Caco-2 (cell line): Measurements from ENCODE around the gene ST3GAL2. TPM values are rescaled to one million over a fixed set of nuclear protein-coding genes. Genes with fewer than 3 reads are reported as not detected.
A peak's percentile ranks its signal among the peaks of the same experiment; 100 is the strongest.

Experiments used
- BruUV-seq: library from RNA; stranded (reverse); fragments of 400-500 nt; replicated peaks from 2 replicates; lab custom pipeline; 2021; lab: Mats Ljungman, UMichigan
- CTCF ChIA-PET: fragments of 300-600 bp; sonication (Branson Sonifier 250); formaldehyde crosslinking; loops from one replicate; lab custom pipeline; 2022; ENCODE audit warnings: antibody characterized with exemption; lab: Charles Lee
- POLR2A ChIA-PET: fragments of 300-600 bp; sonication (Branson Sonifier 250); formaldehyde crosslinking; loops from one replicate; lab custom pipeline; 2022; ENCODE audit warnings: antibody characterized with exemption; lab: Charles Lee
- DNase-seq, 2 experiments: peaks; one replicate each; pipeline versions ENCODE4 v3.0.0 to v3.0.0-alpha.2; 2020 to 2022
- H3K27me3 ChIP-seq: replicated peaks from 2 replicates; pipeline ENCODE4 v1.6.0; 2011; ENCODE audit warnings: low read length; ENCODE audit not compliant: control insufficient read depth, insufficient read depth
- H3K36me3 ChIP-seq: 2 replicates; pipeline ENCODE4 v1.5.1; 2011; ENCODE audit warnings: low read length; ENCODE audit not compliant: control insufficient read depth, insufficient read depth
- H3K4me1 ChIP-seq: fragments of 250-450 bp; sonication (Bioruptor Pico); 2 replicates; pipeline ENCODE4 v1.5.1; 2020; ENCODE audit warnings: mild to moderate bottlenecking
- H3K4me3 ChIP-seq: 2 replicates; pipeline ENCODE4 v1.5.1; 2011; ENCODE audit warnings: low read depth, mild to moderate bottlenecking, control low read depth, low read length
- H3K9me3 ChIP-seq: fragments of 250-450 bp; sonication (Bioruptor Pico); 2 replicates; pipeline ENCODE4 v1.5.1; 2020; ENCODE audit warnings: mild to moderate bottlenecking, moderate library complexity
- H3K27ac Mint-ChIP-seq: one replicate; pipeline ENCODE4 v1.8.0; 2022; ENCODE audit warnings: mixed read lengths; ENCODE audit not compliant: unreplicated experiment
- H3K27me3 Mint-ChIP-seq: one replicate; pipeline ENCODE4 v1.8.0; 2022; ENCODE audit warnings: mixed read lengths; ENCODE audit not compliant: insufficient read depth, unreplicated experiment
- H3K36me3 Mint-ChIP-seq: one replicate; pipeline ENCODE4 v1.8.0; 2022; ENCODE audit warnings: mild to moderate bottlenecking, mixed read lengths; ENCODE audit not compliant: insufficient read depth, unreplicated experiment
- H3K4me1 Mint-ChIP-seq: one replicate; pipeline ENCODE4 v1.8.0; 2022; ENCODE audit warnings: low read depth, mixed read lengths; ENCODE audit not compliant: unreplicated experiment
- H3K4me3 Mint-ChIP-seq: one replicate; pipeline ENCODE4 v1.8.0; 2022; ENCODE audit warnings: mild to moderate bottlenecking, moderate library complexity, mixed read lengths; ENCODE audit not compliant: unreplicated experiment
- H3K9me3 Mint-ChIP-seq: one replicate; pipeline ENCODE4 v1.8.0; 2022; ENCODE audit warnings: mixed read lengths; ENCODE audit not compliant: unreplicated experiment
- intact Hi-C: fragments of 100-400 bp; cut with micrococcal nuclease; formaldehyde crosslinking; loops from one replicate; pipeline ENCODE4 v1.10.0; 2022; ENCODE audit not compliant: unreplicated experiment
- total RNA-seq: library from RNA; stranded (reverse); gene quantifications from 2 replicates; pipeline ENCODE4 v1.2.3, GENCODE V29; 2022
- TF ChIP-seq, protein P1 (sequence below), 2 experiments: fragments of 200-600 bp in 1 of 2; IDR thresholded peaks; 1 replicate in 1 of 2; 2 replicates in 1 of 2; pipeline versions ENCODE4 v1.5.1 to v1.8.0; 2011 to 2022; ENCODE audit warnings: antibody characterized with exemption in 1 of 2, control low read depth in 1 of 2, inconsistent platforms in 1 of 2, low read depth in 1 of 2, low read length in 1 of 2, mild to moderate bottlenecking in 1 of 2, moderate library complexity in 1 of 2; ENCODE audit not compliant: insufficient read depth in 1 of 2, severe bottlenecking in 1 of 2, unreplicated experiment in 1 of 2

Gene ST3GAL2
- total RNA-seq, 1 experiment from 2014 or later: 31.1 TPM

DNA sequence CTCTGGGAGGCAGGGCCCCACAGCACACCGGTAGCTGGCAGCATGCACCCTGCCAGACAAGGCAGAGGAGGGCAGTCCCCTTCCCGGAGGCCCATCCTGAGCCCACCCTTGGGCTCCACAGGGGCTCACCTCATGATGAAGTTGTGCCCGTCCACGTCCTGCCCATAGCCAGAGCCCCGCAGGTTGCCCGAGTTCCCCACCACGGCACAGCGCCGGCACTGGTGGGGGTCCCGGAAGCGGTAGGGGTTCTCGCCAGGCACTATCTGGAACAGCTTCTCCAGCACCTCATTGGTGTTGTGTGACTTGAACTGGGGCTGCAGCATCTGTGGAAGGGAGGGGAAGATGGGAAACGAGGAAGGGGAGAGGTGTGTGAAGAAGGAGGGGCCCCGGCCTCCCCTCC is 44.0 kb downstream of the ST3GAL2 start:
- Mint-ChIP-seq H3K9me3 (no peaks in the 10 kb centered on the region), H3K27me3 (no peaks in the 10 kb centered on the region), H3K4me1 (peaks cover 7% of the 10 kb centered on the region), H3K4me3 (no peak overlapping the region), H3K27ac (no peak overlapping the region), H3K36me3 (peaks cover 50% of the 10 kb centered on the region)
- ChIA-PET POLR2A (interaction anchor here (0.9 to 1.0 kb wide), 2 partner anchors 14 to 59 kb away, joined by 3 to 4 read pairs; no protein-coding TSS in a partner anchor), CTCF (interaction anchor here (1.1 to 1.7 kb wide), 2 partner anchors 76 to 81 kb away, joined by 4 read pairs; no protein-coding TSS in a partner anchor)
- BruUV-seq: no TSS peak
- TF ChIP-seq, protein P1, sequence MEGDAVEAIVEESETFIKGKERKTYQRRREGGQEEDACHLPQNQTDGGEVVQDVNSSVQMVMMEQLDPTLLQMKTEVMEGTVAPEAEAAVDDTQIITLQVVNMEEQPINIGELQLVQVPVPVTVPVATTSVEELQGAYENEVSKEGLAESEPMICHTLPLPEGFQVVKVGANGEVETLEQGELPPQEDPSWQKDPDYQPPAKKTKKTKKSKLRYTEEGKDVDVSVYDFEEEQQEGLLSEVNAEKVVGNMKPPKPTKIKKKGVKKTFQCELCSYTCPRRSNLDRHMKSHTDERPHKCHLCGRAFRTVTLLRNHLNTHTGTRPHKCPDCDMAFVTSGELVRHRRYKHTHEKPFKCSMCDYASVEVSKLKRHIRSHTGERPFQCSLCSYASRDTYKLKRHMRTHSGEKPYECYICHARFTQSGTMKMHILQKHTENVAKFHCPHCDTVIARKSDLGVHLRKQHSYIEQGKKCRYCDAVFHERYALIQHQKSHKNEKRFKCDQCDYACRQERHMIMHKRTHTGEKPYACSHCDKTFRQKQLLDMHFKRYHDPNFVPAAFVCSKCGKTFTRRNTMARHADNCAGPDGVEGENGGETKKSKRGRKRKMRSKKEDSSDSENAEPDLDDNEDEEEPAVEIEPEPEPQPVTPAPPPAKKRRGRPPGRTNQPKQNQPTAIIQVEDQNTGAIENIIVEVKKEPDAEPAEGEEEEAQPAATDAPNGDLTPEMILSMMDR (IDR thresholded peaks at IDR 0.05; ENCODE audit: insufficient read depth in 1 of 2, low read depth in 1 of 2, low read length in 1 of 2, severe bottlenecking in 1 of 2, unreplicated experiment in 1 of 2): no peak
- intact Hi-C loops: loop anchor here (1.0 to 2.0 kb wide), 3 partner anchors 33 to 76 kb away; partner anchors contain the start of gene ST3GAL2
- no peaks in the 10 kb centered on the region for H3K9me3 ChIP-seq
- no peak overlapping the region for H3K4me3 ChIP-seq
- DNase-seq: no peak
- no peaks in the 10 kb centered on the region for H3K27me3 ChIP-seq
- H3K4me1 ChIP-seq: peaks cover 22% of the 10 kb centered on the region
- peaks cover 5% of the 10 kb centered on the region for H3K36me3 ChIP-seq

DNA sequence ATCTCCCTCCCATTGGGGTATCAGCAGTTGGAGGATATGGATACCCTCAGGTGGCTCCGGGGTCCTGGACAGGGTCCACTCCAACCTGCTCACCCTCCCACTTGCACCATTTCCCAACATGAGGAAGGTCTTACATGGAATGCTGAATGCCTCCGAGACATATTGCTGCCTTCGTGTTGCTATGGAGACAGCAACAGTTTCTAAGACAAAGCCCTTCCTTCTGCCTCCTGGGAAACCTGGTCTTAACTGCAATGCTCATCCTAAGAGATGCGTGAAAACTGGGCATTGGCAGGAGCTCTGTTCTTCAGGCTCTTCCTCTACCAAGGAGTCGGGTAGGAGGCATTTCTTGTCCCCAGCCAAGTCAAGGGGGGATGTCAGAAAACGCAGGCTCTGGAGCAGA is 45.2 kb downstream of the ST3GAL2 start:
- Histone ChIP-seq H3K27me3 (no peaks in the 10 kb centered on the region), H3K9me3 (no peaks in the 10 kb centered on the region), H3K4me3 (no peak overlapping the region), H3K36me3 (peaks cover 4% of the 10 kb centered on the region), H3K4me1 (peaks cover 22% of the 10 kb centered on the region)
- POLR2A ChIA-PET: interaction anchor here (0.9 kb wide), 1 partner anchor 12 kb away, joined by 3 read pairs; no protein-coding TSS in a partner anchor
- Mint-ChIP-seq H3K4me1 (peaks cover 7% of the 10 kb centered on the region), H3K9me3 (no peaks in the 10 kb centered on the region), H3K36me3 (peaks cover 55% of the 10 kb centered on the region), H3K27me3 (no peaks in the 10 kb centered on the region), H3K27ac (peak overlapping the region; percentile 62), H3K4me3 (no peak overlapping the region)
- CTCF ChIA-PET: interaction anchor here (1.1 to 1.7 kb wide), 2 partner anchors 77 to 82 kb away, joined by 4 read pairs; no protein-coding TSS in a partner anchor
- intact Hi-C loops: loop anchor here (2.0 kb wide), 1 partner anchor 45 kb away; the partner anchor contains the start of gene ST3GAL2
- no peak for DNase-seq
- no TSS peak for BruUV-seq
- TF ChIP-seq, protein P1 (IDR thresholded peaks at IDR 0.05; ENCODE audit: insufficient read depth in 1 of 2, low read depth in 1 of 2, low read length in 1 of 2, severe bottlenecking in 1 of 2, unreplicated experiment in 1 of 2): no peak

DNA sequence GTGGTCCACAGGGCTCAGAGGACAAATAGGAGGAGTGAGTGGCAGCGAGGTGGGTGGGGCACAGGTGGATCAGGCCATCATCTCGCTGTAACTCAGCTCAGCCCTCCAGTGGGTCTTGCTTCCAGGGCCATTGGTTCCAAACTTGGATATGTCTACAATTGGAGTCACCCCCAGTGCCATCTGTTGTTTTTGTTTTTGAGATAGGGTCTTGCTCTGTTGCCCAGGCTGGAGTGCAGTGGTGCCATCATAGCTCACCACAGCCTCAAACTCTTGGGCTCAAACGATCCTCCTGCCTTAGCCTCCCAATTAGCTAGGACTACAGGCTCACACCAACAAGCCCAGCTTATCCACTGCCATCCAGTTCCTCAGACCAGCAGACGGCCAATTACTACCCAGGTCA is 46.3 kb downstream of the ST3GAL2 start:
- Histone ChIP-seq H3K27me3 (no peaks in the 10 kb centered on the region), H3K4me1 (peaks cover 22% of the 10 kb centered on the region), H3K9me3 (no peaks in the 10 kb centered on the region), H3K4me3 (no peak overlapping the region), H3K36me3 (peaks cover 4% of the 10 kb centered on the region)
- BruUV-seq: no TSS peak
- H3K27me3 Mint-ChIP-seq: no peaks in the 10 kb centered on the region
- DNase-seq: no peak
- ChIA-PET CTCF (interaction anchor here (2.0 kb wide), 1 partner anchor 78 kb away, joined by 9 read pairs; no protein-coding TSS in a partner anchor), POLR2A (interaction anchor here (1.0 kb wide), 1 partner anchor 11 kb away, joined by 3 read pairs; no protein-coding TSS in a partner anchor)
- H3K4me3 Mint-ChIP-seq: no peak overlapping the region
- H3K9me3 Mint-ChIP-seq: no peaks in the 10 kb centered on the region
- peaks cover 7% of the 10 kb centered on the region for H3K4me1 Mint-ChIP-seq
- intact Hi-C loops: no loop called here
- TF ChIP-seq, protein P1 (IDR thresholded peaks at IDR 0.05; ENCODE audit: insufficient read depth in 1 of 2, low read depth in 1 of 2, low read length in 1 of 2, severe bottlenecking in 1 of 2, unreplicated experiment in 1 of 2): no peak
- peaks cover 65% of the 10 kb centered on the region for H3K36me3 Mint-ChIP-seq
- H3K27ac Mint-ChIP-seq: no peak overlapping the region
